HuH-7.5 (cell line): Measurements from ENCODE around the gene FAM234A.
"Not testable (repeated sequence)": the region's sequence is repeated elsewhere in the genome, so short reads cannot be mapped to it uniquely, and the experiment has no call there.

Source experiments
- DNase-seq: peaks from one replicate; pipeline ENCODE4 v3.0.0; 2011; ENCODE audit warnings: low spot score

Gene FAM234A

GRCh38 chr16:234468-235305 lies at the start of gene FAM234A:
TSS of gene FAM234A (plus strand) at chr16:234821. CDS start at chr16:254414, 19,593 bp downstream.
- peak; percentile 83 for DNase-seq

GRCh38 chr16:185213-185612 lies 49.4 kb upstream of the FAM234A start:
- no peak for DNase-seq

- DNase-seq = no peak
Measured at GRCh38 chr16:185691-186090, 48.9 kb upstream of the FAM234A start.

- DNase-seq = no peak
Measured at GRCh38 chr16:187330-187729, 47.3 kb upstream of the FAM234A start.

- no peak for DNase-seq
Measured at GRCh38 chr16:188674-189073, 45.9 kb upstream of the FAM234A start.

- no peak for DNase-seq
Measured at GRCh38 chr16:189604-190186, 44.9 kb upstream of the FAM234A start.

GRCh38 chr16:191831-192230 lies 42.8 kb upstream of the FAM234A start:
- no peak for DNase-seq

- no peak for DNase-seq
Measured at GRCh38 chr16:192686-193085, 41.9 kb upstream of the FAM234A start.

GRCh38 chr16:193441-193840 lies 41.2 kb upstream of the FAM234A start:
- no peak for DNase-seq

GRCh38 chr16:194516-194915 lies 40.1 kb upstream of the FAM234A start:
- DNase-seq = no peak

GRCh38 chr16:200388-200787 lies 34.2 kb upstream of the FAM234A start:
- DNase-seq = no peak

GRCh38 chr16:203246-203645 lies 31.4 kb upstream of the FAM234A start:
- DNase-seq = no peak

- not testable (repeated sequence) for DNase-seq
Measured at GRCh38 chr16:204046-204445, 30.6 kb upstream of the FAM234A start.

- DNase-seq = not testable (repeated sequence)
Measured at GRCh38 chr16:209359-209758, 25.3 kb upstream of the FAM234A start.

- not testable (repeated sequence) for DNase-seq
Measured at GRCh38 chr16:211631-212180, 22.9 kb upstream of the FAM234A start.

GRCh38 chr16:212999-213398 lies 21.6 kb upstream of the FAM234A start:
- no peak for DNase-seq

GRCh38 chr16:220021-220420 lies 14.6 kb upstream of the FAM234A start:
- no peak for DNase-seq

- peak; percentile 42 for DNase-seq
Measured at GRCh38 chr16:228151-228851, 6.3 kb upstream of the FAM234A start.

GRCh38 chr16:228852-229730 lies 5.5 kb upstream of the FAM234A start, which contains the start of gene LUC7L:
TSS of gene LUC7L (minus strand) at chr16:229449. CDS start at chr16:229339, 110 bp downstream.
- DNase-seq = peak; percentile 90

- DNase-seq = no peak
Measured at GRCh38 chr16:229731-230281, 4.8 kb upstream of the FAM234A start.

- not testable (repeated sequence) for DNase-seq
Measured at GRCh38 chr16:230351-230750, 4.3 kb upstream of the FAM234A start.
